ENCODE data around the gene GSE1.
A peak's percentile ranks its signal among the peaks of the same experiment; 100 is the strongest.

Gene GSE1

DNA sequence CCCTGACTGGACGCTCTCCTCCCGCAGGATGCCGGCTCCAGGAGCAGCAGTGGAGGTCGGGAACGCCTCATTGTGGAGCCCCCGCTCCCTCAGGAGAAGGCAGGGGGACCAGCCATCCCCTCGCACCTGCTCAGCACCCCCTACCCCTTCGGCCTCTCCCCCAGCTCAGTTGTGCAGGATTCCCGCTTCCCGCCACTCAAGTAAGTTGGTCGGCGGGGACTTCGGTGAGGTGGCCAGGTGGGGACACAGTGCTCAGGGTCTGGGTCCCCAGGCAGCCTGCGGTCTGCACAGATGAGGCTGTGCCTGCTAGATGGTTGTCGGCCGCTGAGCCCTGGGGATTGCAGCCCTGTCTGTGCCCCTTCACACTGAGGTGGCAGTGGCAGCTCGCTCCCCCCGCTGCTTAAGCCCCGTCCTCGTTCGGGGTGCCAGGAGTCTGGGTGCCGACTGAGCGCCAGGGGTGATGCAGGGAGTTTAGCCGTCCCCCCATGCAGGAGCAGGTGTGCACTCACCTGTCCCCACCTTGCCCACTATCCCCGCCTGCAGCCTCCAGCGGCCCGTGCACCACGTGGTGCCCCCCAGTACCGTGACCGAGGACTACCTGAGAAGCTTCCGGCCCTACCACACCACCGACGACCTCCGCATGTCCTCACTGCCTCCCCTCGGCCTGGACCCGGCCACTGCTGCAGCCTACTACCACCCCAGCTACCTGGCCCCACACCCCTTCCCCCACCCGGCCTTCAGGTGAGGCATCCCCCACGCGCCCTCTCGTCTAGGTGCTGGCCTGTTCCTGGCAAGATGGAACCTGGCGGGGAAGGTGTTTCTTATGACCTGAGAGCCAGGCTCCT, 41.4 kb downstream of the GSE1 start:
- H3K36me3 ChIP-seq: peaks cover 63% of the 10 kb centered on the region
- no peak overlapping the region for H3K4me2 ChIP-seq
- peaks cover 38% of the 10 kb centered on the region for H3K4me1 ChIP-seq
- peaks cover 97% of the 10 kb centered on the region for H4K20me1 ChIP-seq
- no peak overlapping the region for H3K4me3 ChIP-seq
- no peak for TF ChIP-seq Cebpa-rat (IDR thresholded peaks at IDR 0.05)
- H3K9me3 ChIP-seq: no peaks in the 10 kb centered on the region
- no peak overlapping the region for H3K9ac ChIP-seq
- no peak overlapping the region for H3K27ac ChIP-seq
- no peaks in the 10 kb centered on the region for H3K27me3 ChIP-seq

- Histone ChIP-seq H4K20me1 (peaks cover 97% of the 10 kb centered on the region), H3K9ac (no peak overlapping the region), H3K36me3 (peaks cover 73% of the 10 kb centered on the region), H3K4me3 (no peak overlapping the region), H3K4me2 (no peak overlapping the region), H3K27me3 (no peaks in the 10 kb centered on the region), H3K4me1 (peaks cover 28% of the 10 kb centered on the region), H3K9me3 (no peaks in the 10 kb centered on the region), H3K27ac (no peak overlapping the region)
- TF ChIP-seq Cebpa-rat (IDR thresholded peaks at IDR 0.05): no peak
These were observed 42.4 kb downstream of the GSE1 start for GRCh38 chr16:85655216-85656129.

DNA sequence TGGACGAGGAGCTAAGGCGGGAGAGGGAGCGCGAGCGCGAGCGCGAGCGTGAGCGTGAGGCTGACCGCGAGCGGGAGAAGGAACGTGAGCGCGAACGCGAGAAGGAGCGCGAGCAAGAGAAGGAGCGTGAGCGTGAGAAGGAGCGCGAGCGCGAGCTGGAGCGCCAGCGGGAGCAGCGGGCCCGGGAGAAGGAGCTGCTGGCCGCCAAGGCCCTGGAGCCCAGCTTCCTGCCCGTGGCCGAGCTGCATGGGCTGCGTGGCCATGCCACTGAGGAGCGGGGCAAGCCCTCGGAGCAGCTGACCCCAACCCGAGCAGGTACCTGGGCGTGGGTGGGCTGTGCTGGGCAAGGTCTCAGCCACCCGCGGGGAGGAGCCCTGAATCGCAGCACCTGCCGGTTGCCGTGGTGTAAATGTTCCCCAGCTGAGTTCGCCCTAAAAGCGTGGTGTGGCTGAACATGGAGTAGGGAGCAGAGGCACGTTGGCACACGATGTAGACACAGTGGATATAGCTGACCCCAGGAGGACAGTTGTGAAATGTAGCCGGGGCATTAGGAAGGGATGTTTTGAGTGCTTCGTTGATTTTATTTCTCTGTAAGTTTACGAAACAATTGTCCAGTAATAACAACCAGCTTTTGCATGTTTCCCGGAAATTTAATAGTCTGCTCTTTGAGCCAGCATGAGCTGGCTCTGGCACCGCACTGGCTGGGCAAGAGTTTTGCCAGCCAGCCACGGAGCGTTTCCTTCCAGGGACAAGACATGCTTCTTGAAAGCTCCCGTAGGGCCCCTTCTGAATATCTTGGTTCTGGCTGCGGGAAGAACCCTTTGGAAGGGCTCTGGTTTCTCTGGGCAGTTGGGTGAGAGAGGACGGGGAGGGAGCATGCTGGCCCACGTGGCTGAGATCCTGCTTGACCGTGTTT, 43.5 kb downstream of the GSE1 start:
- no peak overlapping the region for H3K4me2 ChIP-seq
- H3K36me3 ChIP-seq: peaks cover 84% of the 10 kb centered on the region
- H3K27me3 ChIP-seq: no peaks in the 10 kb centered on the region
- no peak overlapping the region for H3K27ac ChIP-seq
- peaks cover 19% of the 10 kb centered on the region for H3K4me1 ChIP-seq
- TF ChIP-seq Cebpa-rat (IDR thresholded peaks at IDR 0.05): no peak
- no peak overlapping the region for H3K4me3 ChIP-seq
- H3K9ac ChIP-seq: no peak overlapping the region
- H3K9me3 ChIP-seq: no peaks in the 10 kb centered on the region
- H4K20me1 ChIP-seq: peaks cover 97% of the 10 kb centered on the region

- H3K4me3 ChIP-seq: no peak overlapping the region
- no peak overlapping the region for H3K27ac ChIP-seq
- H4K20me1 ChIP-seq: peaks cover 97% of the 10 kb centered on the region
- H3K9ac ChIP-seq: no peak overlapping the region
- peaks cover 91% of the 10 kb centered on the region for H3K36me3 ChIP-seq
- no peak overlapping the region for H3K4me2 ChIP-seq
- H3K27me3 ChIP-seq: no peaks in the 10 kb centered on the region
- peaks cover 13% of the 10 kb centered on the region for H3K4me1 ChIP-seq
- TF ChIP-seq Cebpa-rat (IDR thresholded peaks at IDR 0.05): no peak
- H3K9me3 ChIP-seq: no peaks in the 10 kb centered on the region
These were observed 44.1 kb downstream of the GSE1 start for GRCh38 chr16:85657267-85657650.

- Histone ChIP-seq H3K4me2 (no peak overlapping the region), H3K4me3 (no peak overlapping the region), H3K27ac (no peak overlapping the region), H3K4me1 (peaks cover 5% of the 10 kb centered on the region; the same call in 1 of the 2 replicates), H3K36me3 (peaks cover 98% of the 10 kb centered on the region), H3K9me3 (no peaks in the 10 kb centered on the region), H4K20me1 (peaks cover 97% of the 10 kb centered on the region), H3K9ac (no peak overlapping the region), H3K27me3 (no peaks in the 10 kb centered on the region)
- TF ChIP-seq Cebpa-rat (IDR thresholded peaks at IDR 0.05): no peak
These were observed 44.9 kb downstream of the GSE1 start for GRCh38 chr16:85657996-85658395.

DNA sequence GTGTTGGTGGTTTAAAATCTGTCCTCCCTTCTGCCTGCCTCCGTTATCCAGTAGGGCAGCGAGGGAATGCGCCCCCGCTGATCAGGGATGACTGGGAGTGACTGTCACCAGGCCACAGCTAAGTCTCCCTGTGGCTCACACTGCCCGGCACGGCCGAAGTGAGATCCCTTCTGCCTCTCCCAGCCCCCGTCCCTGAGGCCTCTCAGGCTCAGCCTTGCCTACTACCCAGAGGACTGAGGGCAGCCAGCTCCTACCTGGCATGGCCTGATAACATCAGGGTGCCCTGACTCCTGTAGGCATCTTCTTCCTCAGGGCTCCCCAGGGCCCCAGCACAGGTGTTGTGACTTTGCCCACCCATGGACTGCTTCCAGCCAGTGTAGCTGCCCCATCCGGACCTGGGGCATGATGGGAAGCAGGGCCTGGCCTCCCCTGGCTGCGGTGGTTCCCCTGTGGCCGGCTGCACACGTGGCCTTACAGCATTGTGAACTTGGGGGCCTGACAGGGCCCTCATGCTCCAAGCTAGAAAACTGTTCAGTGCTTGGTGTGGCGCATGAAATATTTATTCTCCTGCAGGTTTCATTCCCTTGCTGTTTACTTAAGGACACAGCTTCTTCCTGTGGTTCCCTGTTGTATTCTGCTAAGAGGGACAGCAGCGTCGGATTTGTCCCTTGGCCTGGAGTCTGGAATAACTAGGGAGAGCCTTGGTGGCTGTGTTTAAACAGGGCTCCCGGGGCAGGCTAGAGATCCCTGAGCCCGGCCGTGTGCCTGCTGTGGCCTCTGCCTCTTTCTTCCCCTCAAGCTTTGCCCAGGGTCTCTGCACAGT, 45.6 kb downstream of the GSE1 start:
- peaks cover 97% of the 10 kb centered on the region for H4K20me1 ChIP-seq
- H3K27ac ChIP-seq: no peak overlapping the region
- no peaks in the 10 kb centered on the region for H3K9me3 ChIP-seq
- H3K27me3 ChIP-seq: no peaks in the 10 kb centered on the region
- H3K4me2 ChIP-seq: no peak overlapping the region
- H3K9ac ChIP-seq: 0 out of 2 replicates have a peak overlapping the region, but pooled peaks have one; percentile 24
- no peak overlapping the region for H3K4me3 ChIP-seq
- peaks cover 100% of the 10 kb centered on the region for H3K36me3 ChIP-seq
- peaks cover under 1% of the 10 kb centered on the region; the same call in 1 of the 2 replicates for H3K4me1 ChIP-seq
- no peak for TF ChIP-seq Cebpa-rat (IDR thresholded peaks at IDR 0.05)

- Histone ChIP-seq H3K4me1 (no peaks in the 10 kb centered on the region; the same call in 1 of the 2 replicates), H3K9ac (0 out of 2 replicates have a peak overlapping the region, but pooled peaks have one; percentile 24), H3K4me2 (no peak overlapping the region), H3K36me3 (peaks cover 100% of the 10 kb centered on the region), H3K4me3 (no peak overlapping the region), H3K27ac (no peak overlapping the region), H4K20me1 (peaks cover 97% of the 10 kb centered on the region), H3K9me3 (no peaks in the 10 kb centered on the region), H3K27me3 (no peaks in the 10 kb centered on the region)
- TF ChIP-seq Cebpa-rat (IDR thresholded peaks at IDR 0.05): no peak
These were observed 46.2 kb downstream of the GSE1 start for GRCh38 chr16:85659336-85659735.

- Histone ChIP-seq H3K9me3 (no peaks in the 10 kb centered on the region), H3K27me3 (no peaks in the 10 kb centered on the region), H4K20me1 (peaks cover 97% of the 10 kb centered on the region), H3K4me1 (no peaks in the 10 kb centered on the region; the same call in 1 of the 2 replicates), H3K27ac (no peak overlapping the region), H3K36me3 (peaks cover 100% of the 10 kb centered on the region), H3K9ac (no peak overlapping the region), H3K4me2 (no peak overlapping the region), H3K4me3 (no peak overlapping the region)
- TF ChIP-seq Cebpa-rat (IDR thresholded peaks at IDR 0.05): no peak
These were observed 46.8 kb downstream of the GSE1 start for GRCh38 chr16:85659805-85660511.
